Peyer's patch (tissue), 4 donors: ENCODE results near the gene CITED4.

Source experiments
- CTCF ChIP-seq, 6 experiments: fragments of 450-650 bp in 4 of 6; fragments of 200-600 bp in 2 of 6; sonication (generic) in 1 of 6; IDR thresholded peaks; one replicate each; pipeline ENCODE4 v1.5.1; 2017 to 2019; ENCODE audit warnings: antibody characterized with exemption in 6 of 6, mild to moderate bottlenecking in 3 of 6, moderate library complexity in 1 of 6
- POLR2A ChIP-seq, 2 donors: fragments of 450-650 bp; IDR thresholded peaks; one replicate each; pipeline ENCODE4 v1.5.1; 2017; ENCODE audit warnings: antibody characterized with exemption in 2 of 2, mild to moderate bottlenecking in 2 of 2, moderate library complexity in 2 of 2

GRCh38 chr1:40877698-40878097 is 15.5 kb upstream of the CITED4 start:
- TF ChIP-seq CTCF (IDR thresholded peaks at IDR 0.05) (no peak), POLR2A (IDR thresholded peaks at IDR 0.05) (no peak)
